ENCODE results near the gene KDM3A.

KDM3A gene

GRCh38 chr2:86513948-86514660 is 72.9 kb downstream of the KDM3A start:
- TF ChIP-seq BACH2 (CRISPR knock-in tag; IDR thresholded peaks at IDR 0.05; ENCODE audit: borderline replicate concordance) = no peak
- TF ChIP-seq PPARA (CRISPR knock-in tag; IDR thresholded peaks at IDR 0.05; ENCODE audit: borderline replicate concordance) = no peak
- no peak for TF ChIP-seq OSR1 (CRISPR knock-in tag; IDR thresholded peaks at IDR 0.05)
- no peak for TF ChIP-seq ZFP30 (CRISPR knock-in tag; IDR thresholded peaks at IDR 0.05)
- TF ChIP-seq ARNTL (CRISPR knock-in tag; IDR thresholded peaks at IDR 0.05; ENCODE audit: borderline replicate concordance, low read depth) = no peak
- TF ChIP-seq CSRNP3 (CRISPR knock-in tag; IDR thresholded peaks at IDR 0.05) = no peak
- no peak for TF ChIP-seq ZNF70 (CRISPR knock-in tag; IDR thresholded peaks at IDR 0.05)
- TF ChIP-seq RARB (CRISPR knock-in tag; IDR thresholded peaks at IDR 0.05) = no peak
- no peak for TF ChIP-seq ISL1 (CRISPR knock-in tag; IDR thresholded peaks at IDR 0.05)
- no peak for TF ChIP-seq SNAI2 (CRISPR knock-in tag; IDR thresholded peaks at IDR 0.05)
- no peak for TF ChIP-seq GLIS3 (CRISPR knock-in tag; IDR thresholded peaks at IDR 0.05)
- no peak for TF ChIP-seq CSDC2 (CRISPR knock-in tag; IDR thresholded peaks at IDR 0.05)
- no peak for TF ChIP-seq TOX (CRISPR knock-in tag; IDR thresholded peaks at IDR 0.05; ENCODE audit: borderline replicate concordance)
- TF ChIP-seq ZNF8 (CRISPR knock-in tag; IDR thresholded peaks at IDR 0.05) = no peak
- TF ChIP-seq ZNF565 (CRISPR knock-in tag; conservative IDR thresholded peaks at IDR 0.05; ENCODE audit: low read depth) = no peak
- TF ChIP-seq ZC3H10 (CRISPR knock-in tag; IDR thresholded peaks at IDR 0.05) = no peak
- TF ChIP-seq TSHZ2 (CRISPR knock-in tag; IDR thresholded peaks at IDR 0.05) = no peak
- TF ChIP-seq PATZ1 (CRISPR knock-in tag; IDR thresholded peaks at IDR 0.05; ENCODE audit: borderline replicate concordance) = no peak
- no peak for TF ChIP-seq ZFP3 (CRISPR knock-in tag; IDR thresholded peaks at IDR 0.05)
- no peak for ATAC-seq

GRCh38 chr2:86518481-86518880 is 77.3 kb downstream of the KDM3A start:
- no peak for TF ChIP-seq ZNF565 (CRISPR knock-in tag; conservative IDR thresholded peaks at IDR 0.05; ENCODE audit: low read depth)
- ATAC-seq = peak; percentile 62

- no peak for ATAC-seq
- TF ChIP-seq SNAI2 (CRISPR knock-in tag; IDR thresholded peaks at IDR 0.05) (no peak), GLIS3 (CRISPR knock-in tag; IDR thresholded peaks at IDR 0.05) (no peak), ZNF8 (CRISPR knock-in tag; IDR thresholded peaks at IDR 0.05) (no peak), BACH2 (CRISPR knock-in tag; IDR thresholded peaks at IDR 0.05; ENCODE audit: borderline replicate concordance) (no peak), ZNF70 (CRISPR knock-in tag; IDR thresholded peaks at IDR 0.05) (no peak), CREB5 (CRISPR knock-in tag; IDR thresholded peaks at IDR 0.05; ENCODE audit: low read depth) (no peak), ZNF565 (CRISPR knock-in tag; conservative IDR thresholded peaks at IDR 0.05; ENCODE audit: low read depth) (no peak), PPARA (CRISPR knock-in tag; IDR thresholded peaks at IDR 0.05; ENCODE audit: borderline replicate concordance) (no peak), ZFP3 (CRISPR knock-in tag; IDR thresholded peaks at IDR 0.05) (no peak), RARB (CRISPR knock-in tag; IDR thresholded peaks at IDR 0.05) (no peak), TCF4 (CRISPR knock-in tag; IDR thresholded peaks at IDR 0.05; ENCODE audit: borderline replicate concordance) (no peak), PATZ1 (CRISPR knock-in tag; IDR thresholded peaks at IDR 0.05; ENCODE audit: borderline replicate concordance) (no peak), CSRNP3 (CRISPR knock-in tag; IDR thresholded peaks at IDR 0.05) (no peak), ESRRG (CRISPR knock-in tag; IDR thresholded peaks at IDR 0.05) (no peak), TSHZ2 (CRISPR knock-in tag; IDR thresholded peaks at IDR 0.05) (no peak), ARNTL (CRISPR knock-in tag; IDR thresholded peaks at IDR 0.05; ENCODE audit: borderline replicate concordance, low read depth) (no peak), ISL1 (CRISPR knock-in tag; IDR thresholded peaks at IDR 0.05) (no peak), OSR1 (CRISPR knock-in tag; IDR thresholded peaks at IDR 0.05) (no peak)
These were observed 78.2 kb downstream of the KDM3A start for GRCh38 chr2:86519349-86519748.
